Suppressor macrophage (primary cell): ENCODE results near the gene PCDHGC3.
"Not testable (repeated sequence)": the region's sequence is repeated elsewhere in the genome, so short reads cannot be mapped to it uniquely, and the experiment has no call there.

Experiments
- DNase-seq, 4 experiments: peaks; one replicate each; pipeline ENCODE4 v3.0.0-alpha.2; 2020 to 2022
- total RNA-seq, 17 experiments: gene quantifications; one replicate each; lab custom pipeline; 2026; ENCODE audit warnings: mixed read lengths in 6 of 17, inconsistent platforms in 3 of 17; lab: John Stamatoyannopoulos, UW

The PCDHGC3 gene
- 2.5 to 25.2 (median 6.0) reads per million in 17 experiments for total RNA-seq

- DNase-seq = peak; percentile 82 to 89 (median 86)
Measured at GRCh38 chr5:141475625-141476131, at the start of gene PCDHGC3. Gene PCDHGC3 (plus strand): TSS chr5:141475966. CDS start chr5:141476117, 151 bp downstream.

GRCh38 chr5:141427783-141428426 is 47.9 kb upstream of the PCDHGC3 start:
- DNase-seq = no peak

DNA sequence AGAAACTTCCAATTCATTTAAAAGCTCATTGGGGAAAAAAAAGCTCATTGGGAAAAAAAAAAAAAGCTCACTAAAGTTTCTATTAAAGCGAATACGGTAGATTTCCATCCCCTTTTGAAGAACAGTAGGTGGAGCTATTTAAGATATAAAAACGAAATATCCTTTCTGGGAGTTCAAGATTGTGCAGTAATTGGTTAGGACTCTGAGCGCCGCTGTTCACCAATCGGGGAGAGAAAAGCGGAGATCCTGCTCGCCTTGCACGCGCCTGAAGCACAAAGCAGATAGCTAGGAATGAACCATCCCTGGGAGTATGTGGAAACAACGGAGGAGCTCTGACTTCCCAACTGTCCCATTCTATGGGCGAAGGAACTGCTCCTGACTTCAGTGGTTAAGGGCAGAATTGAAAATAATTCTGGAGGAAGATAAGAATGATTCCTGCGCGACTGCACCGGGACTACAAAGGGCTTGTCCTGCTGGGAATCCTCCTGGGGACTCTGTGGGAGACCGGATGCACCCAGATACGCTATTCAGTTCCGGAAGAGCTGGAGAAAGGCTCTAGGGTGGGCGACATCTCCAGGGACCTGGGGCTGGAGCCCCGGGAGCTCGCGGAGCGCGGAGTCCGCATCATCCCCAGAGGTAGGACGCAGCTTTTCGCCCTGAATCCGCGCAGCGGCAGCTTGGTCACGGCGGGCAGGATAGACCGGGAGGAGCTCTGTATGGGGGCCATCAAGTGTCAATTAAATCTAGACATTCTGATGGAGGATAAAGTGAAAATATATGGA is 45.2 kb upstream of the PCDHGC3 start, which contains the start of gene PCDHGA12:
PCDHGA12 (plus strand) TSS at position 176 of the 782 bp plus-strand sequence; CDS start at position 429, 253 bp downstream.
- peak; percentile 74 to 90 (median 86) for DNase-seq

- peak; percentile 5 to 45 (median 38) for DNase-seq
Measured at GRCh38 chr5:141431286-141431685, 44.5 kb upstream of the PCDHGC3 start.

DNA sequence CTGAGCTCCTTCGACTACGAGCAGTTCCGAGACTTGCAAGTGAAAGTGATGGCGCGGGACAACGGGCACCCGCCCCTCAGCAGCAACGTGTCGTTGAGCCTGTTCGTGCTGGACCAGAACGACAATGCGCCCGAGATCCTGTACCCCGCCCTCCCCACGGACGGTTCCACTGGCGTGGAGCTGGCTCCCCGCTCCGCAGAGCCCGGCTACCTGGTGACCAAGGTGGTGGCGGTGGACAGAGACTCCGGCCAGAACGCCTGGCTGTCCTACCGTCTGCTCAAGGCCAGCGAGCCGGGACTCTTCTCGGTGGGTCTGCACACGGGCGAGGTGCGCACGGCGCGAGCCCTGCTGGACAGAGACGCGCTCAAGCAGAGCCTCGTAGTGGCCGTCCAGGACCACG is 43.5 kb upstream of the PCDHGC3 start:
- DNase-seq = not testable (repeated sequence)

GRCh38 chr5:141432726-141433125 is 43.0 kb upstream of the PCDHGC3 start:
- not testable (repeated sequence) for DNase-seq

GRCh38 chr5:141434006-141434405 is 41.8 kb upstream of the PCDHGC3 start:
- DNase-seq = no peak

- no peak for DNase-seq
Measured at GRCh38 chr5:141437221-141437620, 38.5 kb upstream of the PCDHGC3 start.

DNA sequence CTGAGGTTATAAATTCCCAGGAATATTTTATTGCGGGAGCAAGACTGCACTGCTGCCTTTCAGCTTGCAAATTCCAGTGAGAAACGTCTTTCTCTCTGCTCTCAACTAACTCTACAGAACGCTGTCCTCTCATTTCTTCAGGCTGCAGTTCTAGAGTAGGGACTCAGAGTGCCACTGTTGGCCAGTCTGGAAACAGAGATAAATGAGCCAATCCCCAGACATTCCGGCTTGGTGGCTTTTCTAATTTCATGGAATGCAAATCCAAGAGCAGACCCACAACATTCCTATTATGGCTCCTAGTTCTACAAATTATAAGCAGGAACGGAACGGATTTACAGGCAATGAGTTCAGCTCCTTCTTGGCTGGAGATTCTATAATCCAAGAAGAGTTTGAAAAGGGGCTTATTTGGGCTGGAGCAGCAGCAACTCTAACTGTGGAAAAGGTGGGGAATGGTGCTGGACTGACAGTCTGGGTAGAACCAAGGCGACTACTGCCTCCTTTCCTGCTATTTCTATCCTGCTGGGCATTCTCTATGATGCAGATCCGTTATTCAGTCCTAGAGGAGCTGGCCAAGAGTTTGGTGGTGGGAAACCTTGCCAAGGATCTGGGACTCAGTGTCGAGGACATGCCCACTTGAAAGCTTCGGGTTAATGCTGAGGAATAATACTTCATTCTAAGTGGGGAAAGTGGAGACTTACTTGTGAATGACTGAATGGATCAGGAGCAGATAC is 36.2 kb upstream of the PCDHGC3 start:
- no peak for DNase-seq

DNA sequence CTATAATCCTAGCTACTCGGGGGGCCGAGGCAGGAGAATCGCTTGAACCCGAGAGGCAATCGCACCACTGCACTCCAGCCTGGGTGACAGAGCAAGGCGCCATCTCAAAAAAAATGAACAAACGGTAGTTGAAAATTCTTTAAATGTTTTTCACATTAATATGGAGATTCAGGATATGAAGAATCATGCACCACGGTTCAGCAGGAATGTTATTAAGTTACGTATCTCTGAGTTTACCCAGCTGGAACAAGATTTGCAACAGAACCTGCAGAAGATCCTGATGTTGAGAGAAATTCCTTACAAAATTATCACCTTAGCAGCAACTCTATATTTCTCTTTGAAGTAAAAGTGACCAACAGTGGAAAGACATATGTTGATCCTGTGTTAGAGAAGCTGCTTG is 35.4 kb upstream of the PCDHGC3 start:
- no peak for DNase-seq

DNA sequence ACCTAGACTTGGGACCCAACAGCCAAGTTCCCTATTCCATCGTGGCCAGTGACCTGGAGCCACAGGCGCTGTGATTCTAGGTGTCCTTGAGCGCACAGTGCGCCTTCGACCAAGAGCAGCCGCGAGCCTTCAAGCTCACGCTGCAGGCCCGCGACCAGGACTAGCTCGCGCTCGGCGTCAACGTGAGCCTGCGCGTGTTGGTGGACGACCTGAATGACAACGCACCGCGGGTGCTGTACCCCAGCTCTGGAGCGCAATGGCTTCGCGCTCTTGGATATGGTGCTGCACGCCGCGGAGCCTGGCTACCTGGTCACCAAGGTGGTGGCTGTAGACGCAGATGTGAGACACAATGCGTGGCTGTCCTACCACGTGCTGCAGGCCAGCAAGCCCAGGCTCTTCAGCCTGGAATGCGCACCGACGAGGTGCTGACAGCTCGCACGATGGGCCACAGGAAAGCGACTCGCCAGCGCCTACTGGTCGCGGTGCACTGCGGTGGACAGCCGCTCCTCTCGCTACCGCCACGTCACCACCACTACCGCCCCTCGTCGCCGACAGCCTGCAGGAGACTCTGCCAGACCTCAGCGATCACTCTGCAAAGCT is 34.1 kb upstream of the PCDHGC3 start:
- no peak for DNase-seq

DNA sequence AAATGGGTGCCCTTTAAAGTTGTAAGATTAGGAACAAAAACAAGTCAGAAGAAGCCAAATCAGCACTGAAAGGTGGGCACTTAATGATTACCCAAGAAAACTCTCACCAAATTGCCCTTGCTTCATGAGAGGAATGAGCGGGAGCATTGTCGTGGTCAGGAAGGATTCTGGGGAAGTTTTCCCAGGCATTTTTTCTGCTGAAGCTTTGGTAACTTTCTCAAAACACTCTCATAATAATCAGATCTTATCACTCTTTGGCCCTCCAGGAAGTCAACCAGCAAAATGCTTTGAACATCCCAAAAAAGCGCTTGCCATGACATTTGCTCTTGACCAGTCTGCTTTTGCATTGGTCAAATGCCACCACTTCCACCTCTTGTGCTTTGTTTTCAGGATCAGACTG is 10.4 kb upstream of the PCDHGC3 start:
- DNase-seq = no peak

DNA sequence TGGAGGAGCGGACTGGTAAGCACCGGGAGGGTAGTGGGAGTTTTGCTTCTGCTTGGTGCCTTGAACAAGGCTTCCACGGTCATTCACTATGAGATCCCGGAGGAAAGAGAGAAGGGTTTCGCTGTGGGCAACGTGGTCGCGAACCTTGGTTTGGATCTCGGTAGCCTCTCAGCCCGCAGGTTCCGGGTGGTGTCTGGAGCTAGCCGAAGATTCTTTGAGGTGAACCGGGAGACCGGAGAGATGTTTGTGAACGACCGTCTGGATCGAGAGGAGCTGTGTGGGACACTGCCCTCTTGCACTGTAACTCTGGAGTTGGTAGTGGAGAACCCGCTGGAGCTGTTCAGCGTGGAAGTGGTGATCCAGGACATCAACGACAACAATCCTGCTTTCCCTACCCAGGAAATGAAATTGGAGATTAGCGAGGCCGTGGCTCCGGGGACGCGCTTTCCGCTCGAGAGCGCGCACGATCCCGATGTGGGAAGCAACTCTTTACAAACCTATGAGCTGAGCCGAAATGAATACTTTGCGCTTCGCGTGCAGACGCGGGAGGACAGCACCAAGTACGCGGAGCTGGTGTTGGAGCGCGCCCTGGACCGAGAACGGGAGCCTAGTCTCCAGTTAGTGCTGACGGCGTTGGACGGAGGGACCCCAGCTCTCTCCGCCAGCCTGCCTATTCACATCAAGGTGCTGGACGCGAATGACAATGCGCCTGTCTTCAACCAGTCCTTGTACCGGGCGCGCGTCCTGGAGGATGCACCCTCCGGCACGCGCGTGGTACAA is 556 bp downstream of the PCDHGC3 start:
- peak; percentile 46 to 66 (median 57) for DNase-seq

GRCh38 chr5:141477044-141477575 is 1.3 kb downstream of the PCDHGC3 start:
- DNase-seq = no peak

GRCh38 chr5:141477815-141478214 is 2.0 kb downstream of the PCDHGC3 start:
- DNase-seq = no peak

DNA sequence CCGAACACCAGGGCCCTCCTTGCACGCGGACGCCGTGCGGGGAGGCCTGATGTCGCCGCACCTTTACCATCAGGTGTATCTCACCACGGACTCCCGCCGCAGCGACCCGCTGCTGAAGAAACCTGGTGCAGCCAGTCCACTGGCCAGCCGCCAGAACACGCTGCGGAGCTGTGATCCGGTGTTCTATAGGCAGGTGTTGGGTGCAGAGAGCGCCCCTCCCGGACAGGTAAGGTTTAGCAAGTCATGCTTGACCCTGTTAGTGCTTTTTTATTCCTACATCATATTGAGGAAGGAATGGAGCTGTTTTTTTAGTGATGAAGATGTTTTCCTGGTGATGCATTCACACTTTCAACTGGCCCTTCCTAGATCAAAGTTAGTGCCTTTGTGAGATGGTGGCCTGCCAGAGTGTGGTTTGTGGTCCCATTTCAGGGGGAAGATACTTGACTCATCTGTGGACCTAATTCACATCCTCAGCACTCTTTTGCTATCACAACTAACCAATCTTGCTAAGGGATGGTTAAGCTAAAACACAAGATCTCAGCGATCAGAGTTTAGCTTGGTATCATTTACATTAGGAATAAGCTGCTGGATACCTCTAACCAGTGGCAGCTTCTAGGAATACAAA is 2.7 kb downstream of the PCDHGC3 start:
- DNase-seq = no peak

- DNase-seq = peak in 2 of 4 experiments; percentile 47 to 52
Measured at GRCh38 chr5:141479776-141480175, 4.0 kb downstream of the PCDHGC3 start.

DNA sequence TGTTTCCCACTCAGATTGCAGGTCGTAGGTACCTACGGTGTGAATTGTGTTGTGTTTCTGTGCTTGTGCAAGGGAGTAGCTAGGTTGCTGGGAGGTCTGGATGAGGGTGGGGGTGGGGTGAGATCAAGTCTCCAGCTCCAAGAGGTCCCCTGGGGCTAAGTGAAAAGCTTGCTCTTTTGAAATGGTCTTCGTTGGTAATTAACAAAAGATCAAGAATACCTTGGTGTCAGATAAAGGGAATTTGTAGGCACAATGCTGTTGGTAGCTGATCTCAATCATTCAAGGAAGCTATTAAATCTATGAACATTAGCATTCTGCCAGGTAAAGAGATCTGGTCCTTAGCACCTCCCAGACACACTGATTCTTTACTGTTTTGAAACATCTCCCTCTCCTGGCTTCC is 8.1 kb downstream of the PCDHGC3 start:
- no peak for DNase-seq

- DNase-seq = no peak
Measured at GRCh38 chr5:141484310-141484640, 8.5 kb downstream of the PCDHGC3 start.

- DNase-seq = no peak
Measured at GRCh38 chr5:141484641-141485311, 9.0 kb downstream of the PCDHGC3 start, which contains the start of gene PCDHGC4. Gene PCDHGC4 (plus strand): TSS chr5:141485030. CDS start chr5:141485174, 144 bp downstream.
